Testis (tissue), 3 donors: ENCODE data around the gene OSTN. TPM values are rescaled to one million over a fixed set of nuclear protein-coding genes. Genes with fewer than 3 reads are reported as not detected.

Experiments
- DNase-seq: peaks from one replicate; pipeline ENCODE4 v3.0.0-alpha.2; 2019
- H3K27ac ChIP-seq, 2 donors: fragments of 200-600 bp; sonication (generic); one replicate each; pipeline ENCODE4 v1.5.1; 2019
- H3K27me3 ChIP-seq: fragments of 200-600 bp; sonication (generic); one replicate; pipeline ENCODE4 v1.5.1; 2019
- H3K36me3 ChIP-seq: fragments of 200-600 bp; sonication (generic); one replicate; pipeline ENCODE4 v1.5.1; 2017; ENCODE audit warnings: low read depth; ENCODE audit errors: missing control alignments
- H3K4me1 ChIP-seq: fragments of 200-600 bp; sonication (generic); one replicate; pipeline ENCODE4 v1.5.1; 2019
- H3K4me3 ChIP-seq, 2 donors: fragments of 200-600 bp; sonication (generic); one replicate each; pipeline ENCODE4 v1.5.1; 2017 to 2019
- H3K9me3 ChIP-seq: fragments of 200-600 bp; sonication (generic); one replicate; pipeline ENCODE4 v1.5.1; 2017
- CTCF ChIP-seq, 3 experiments: fragments of 450-650 bp in 2 of 3; fragments of 200-600 bp in 1 of 3; sonication (generic) in 1 of 3; IDR thresholded peaks; one replicate each; pipeline ENCODE4 v1.5.1; 2016 to 2019; ENCODE audit warnings: antibody characterized with exemption in 3 of 3, mild to moderate bottlenecking in 2 of 3, moderate library complexity in 1 of 3
- POLR2A ChIP-seq: fragments of 450-650 bp; IDR thresholded peaks from one replicate; pipeline ENCODE4 v1.6.1; 2017; ENCODE audit warnings: antibody characterized with exemption, mild to moderate bottlenecking, moderate library complexity
- WGBS, 2 donors: methylation state at CpG; one replicate each; pipeline ENCODE4 v1.1.5; 2018; 5-methylcytosine and 5-hydroxymethylcytosine counted together
- intact Hi-C: fragments of 100-400 bp; cut with DNase I; formaldehyde crosslinking; loops from one replicate; pipeline ENCODE4 v1.15.1; 2023; ENCODE audit warnings: low total_unique reads
- polyA plus RNA-seq: library from polyadenylated mRNA; stranded (reverse); fragments of 350-450 nt; fragmentation: Illumina TruSeq; extraction: RNeasy Lipid Tissue Mini Kit (QIAGEN cat#74804); gene quantifications from one replicate; pipeline ENCODE4 v1.2.3, GENCODE V29; 2014; ENCODE audit warnings: low read depth, low replicate concordance; ENCODE audit not compliant: insufficient read depth
- total RNA-seq, 2 donors: library from RNA; depleted of rRNA; stranded (reverse); fragments of >200 nt; gene quantifications; one replicate each; pipeline ENCODE4 v1.2.3, GENCODE V29; 2016

Gene OSTN
- total and polyA plus RNA-seq, 3 donors from 2014 or later: 0.16 TPM; not detected in 2

DNA sequence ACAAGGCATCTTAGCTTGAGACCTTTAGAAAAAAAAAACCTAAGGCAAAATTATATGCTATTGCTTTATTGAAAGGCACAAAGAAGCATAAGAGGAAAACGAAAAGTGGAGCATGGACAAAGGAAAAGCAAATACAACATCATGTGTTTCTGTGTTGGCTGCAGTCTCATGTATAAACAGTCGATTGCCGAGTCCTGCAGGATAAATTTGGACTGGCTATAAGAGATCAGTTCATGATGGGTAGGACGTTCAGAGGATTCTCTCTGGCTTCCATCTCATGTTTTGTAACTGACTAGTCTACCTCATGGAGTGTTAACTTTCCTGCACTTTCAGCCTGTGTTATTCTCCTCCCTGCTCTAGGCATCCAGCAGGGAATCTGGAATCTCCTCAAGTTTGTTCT is 108.3 kb downstream of the OSTN start:
- H3K36me3 ChIP-seq: no peaks in the 10 kb centered on the region
- H3K9me3 ChIP-seq: no peaks in the 10 kb centered on the region
- no peak for TF ChIP-seq CTCF (IDR thresholded peaks at IDR 0.05)
- TF ChIP-seq POLR2A: no peak
- no peak for DNase-seq
- intact Hi-C loops: no loop called here
- no peaks in the 10 kb centered on the region for H3K27me3 ChIP-seq
- no peak overlapping the region for H3K4me3 ChIP-seq
- H3K27ac ChIP-seq: no peak overlapping the region
- WGBS, 2 donors: 78 to 86% methylated on average over 4 of the region's 4 CpGs
- no peaks in the 10 kb centered on the region for H3K4me1 ChIP-seq

GRCh38 chr3:191313296-191313695 is 114.3 kb downstream of the OSTN start:
- H3K36me3 ChIP-seq: no peaks in the 10 kb centered on the region
- no peak for TF ChIP-seq POLR2A
- no peak for TF ChIP-seq CTCF (IDR thresholded peaks at IDR 0.05)
- DNase-seq: no peak
- no peaks in the 10 kb centered on the region for H3K27me3 ChIP-seq
- 86 to 94% methylated on average over 2 of the region's 2 CpGs for WGBS, 2 donors
- intact Hi-C loops: no loop called here
- no peak overlapping the region for H3K27ac ChIP-seq
- no peaks in the 10 kb centered on the region for H3K4me1 ChIP-seq
- no peak overlapping the region for H3K4me3 ChIP-seq
- H3K9me3 ChIP-seq: no peaks in the 10 kb centered on the region

DNA sequence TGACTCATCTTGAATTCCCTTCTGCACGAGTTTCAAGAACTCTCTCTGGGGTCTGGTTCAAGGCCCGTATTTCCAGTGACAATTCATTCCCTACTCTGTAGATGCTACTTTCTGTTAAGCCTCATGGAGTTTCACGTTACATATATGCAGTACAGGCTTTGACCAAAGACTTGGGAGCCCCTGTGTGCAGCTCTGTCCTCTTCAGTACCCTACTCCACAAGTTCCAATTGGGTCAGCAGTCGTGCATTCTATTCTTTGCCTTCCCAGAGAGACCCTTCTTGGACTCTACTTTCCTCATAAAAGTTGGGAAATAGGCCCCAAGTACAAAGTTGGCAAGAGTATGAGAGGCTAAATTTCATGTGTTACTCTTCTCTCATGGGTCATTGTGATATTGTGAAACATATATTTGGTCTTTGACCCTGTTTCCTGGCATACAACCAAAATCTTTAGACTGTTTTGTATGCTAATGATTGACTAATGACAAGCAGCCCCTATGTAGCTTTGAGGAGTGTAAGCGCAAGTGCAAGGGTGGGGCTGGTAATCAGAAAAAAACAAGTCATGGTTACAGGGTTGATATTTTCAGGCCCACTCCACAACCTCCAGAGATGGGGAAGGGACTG is 115.2 kb downstream of the OSTN start:
- Histone ChIP-seq H3K9me3 (no peaks in the 10 kb centered on the region), H3K4me1 (no peaks in the 10 kb centered on the region), H3K27me3 (no peaks in the 10 kb centered on the region), H3K4me3 (no peak overlapping the region), H3K27ac (no peak overlapping the region), H3K36me3 (no peaks in the 10 kb centered on the region)
- no peak for DNase-seq
- intact Hi-C loops: no loop called here
- TF ChIP-seq CTCF (IDR thresholded peaks at IDR 0.05): no peak
- TF ChIP-seq POLR2A: no peak
- WGBS, 2 donors: 89 to 91% methylated on average over 5 of the region's 5 CpGs

Other genes with a start within 250 kb of the OSTN start
- 10 to 100 TPM; 65.0 to 69.9 TPM for gene CCDC50, start 130.2 kb downstream of the OSTN start, total RNA-seq
- 68.2 TPM for gene CCDC50, start 130.2 kb downstream of the OSTN start, polyA plus RNA-seq
- 10 to 100 TPM in 1 of 2 donors, 1 to 10 TPM in 1; 5.9 to 13.1 TPM for gene UTS2B, start 131.3 kb downstream of the OSTN start, total RNA-seq
- 12.3 TPM for gene UTS2B, start 131.3 kb downstream of the OSTN start, polyA plus RNA-seq